SK-N-SH (cell line): Measurements from ENCODE around the gene MAP2. TPM values are rescaled to one million over a fixed set of nuclear protein-coding genes. Genes with fewer than 3 reads are reported as not detected.

Experiments used
- CTCF ChIA-PET: fragments of 300-600, 350-600 bp; formaldehyde crosslinking; extraction: SDS; loops from one replicate; lab custom pipeline; 2021; lab: Yijun Ruan, JAX
- POLR2A ChIA-PET: fragments of 350-600 bp; sonication (Branson Sonifier 250); formaldehyde crosslinking; extraction: SDS; loops from one replicate; lab custom pipeline; 2020; ENCODE audit warnings: antibody characterized with exemption, inconsistent platforms; lab: Yijun Ruan, JAX
- DNase-seq: peaks from one replicate; pipeline ENCODE4 v3.0.0; 2012
- H2AFZ ChIP-seq: fragments of 200-600 bp; sonication (generic); 2 replicates; pipeline ENCODE4 v1.8.1; 2016; ENCODE audit warnings: antibody characterized with exemption, mild to moderate bottlenecking, low read depth
- H3F3A ChIP-seq: fragments of 200-600 bp; sonication (generic); replicated peaks from 2 replicates; pipeline ENCODE3; 2016; ENCODE audit warnings: antibody characterized with exemption, mild to moderate bottlenecking; ENCODE audit not compliant: insufficient read depth
- H3K27ac ChIP-seq, 2 experiments: fragments of 200-500 bp in 1 of 2; fragments of 200-600 bp in 1 of 2; sonication (Bioruptor generic) in 1 of 2; sonication (generic), shearing (Covaris generic) in 1 of 2; 2 replicates each; pipeline versions ENCODE4 v1.5.1 to v1.6.1; 2014 to 2016; ENCODE audit warnings: low read depth in 2 of 2, inconsistent platforms in 1 of 2, low read length in 1 of 2, mild to moderate bottlenecking in 1 of 2, mixed read lengths in 1 of 2
- H3K27me3 ChIP-seq: fragments of 200-600 bp; sonication (generic), shearing (Covaris generic); 2 replicates; pipeline ENCODE4 v1.6.1; 2016; ENCODE audit warnings: mixed run types; ENCODE audit not compliant: insufficient read depth
- H3K36me3 ChIP-seq, 2 experiments: fragments of 200-500 bp in 1 of 2; fragments of 200-600 bp in 1 of 2; sonication (Bioruptor generic) in 1 of 2; sonication (generic) in 1 of 2; replicated peaks in 1 of 2; 2 replicates each; pipeline versions ENCODE3 to v1.5.1; 2014 to 2016; ENCODE audit warnings: low read length in 1 of 2, mild to moderate bottlenecking in 1 of 2; ENCODE audit not compliant: insufficient read depth in 2 of 2, control insufficient read depth in 1 of 2
- H3K4me1 ChIP-seq, 2 experiments: fragments of 200-500 bp in 1 of 2; fragments of 200-600 bp in 1 of 2; sonication (Bioruptor generic) in 1 of 2; sonication (generic), shearing (Covaris generic) in 1 of 2; 2 replicates each; pipeline versions ENCODE4 v1.5.1 to v1.6.1; 2014 to 2016; ENCODE audit warnings: low read depth in 1 of 2, low read length in 1 of 2, mixed run types in 1 of 2; ENCODE audit not compliant: insufficient read depth in 2 of 2, control insufficient read depth in 1 of 2
- H3K4me2 ChIP-seq: fragments of 200-600 bp; sonication (generic), shearing (Covaris generic); 2 replicates; pipeline ENCODE4 v1.6.1; 2017; ENCODE audit warnings: mixed run types
- H3K4me3 ChIP-seq, 2 experiments: fragments of 200-500 bp in 1 of 2; fragments of 200-600 bp in 1 of 2; sonication (Bioruptor generic) in 1 of 2; sonication (generic), shearing (Covaris generic) in 1 of 2; 2 replicates each; pipeline versions ENCODE4 v1.5.1 to v1.8.1; 2014 to 2016; ENCODE audit warnings: low read depth in 2 of 2, inconsistent platforms in 1 of 2, low read length in 1 of 2, mild to moderate bottlenecking in 1 of 2, mixed read lengths in 1 of 2, moderate library complexity in 1 of 2
- H3K79me2 ChIP-seq: fragments of 200-600 bp; sonication (generic); 2 replicates; pipeline ENCODE4 v1.8.1; 2017; ENCODE audit warnings: mild to moderate bottlenecking; ENCODE audit not compliant: insufficient read depth
- H3K9ac ChIP-seq: fragments of 200-600 bp; sonication (generic); 2 replicates; pipeline ENCODE4 v1.6.1; 2017; ENCODE audit warnings: mixed run types
- H3K9me2 ChIP-seq: fragments of 200-600 bp; sonication (generic); 2 replicates; pipeline ENCODE4 v1.6.1; 2017; ENCODE audit warnings: mixed run types
- H3K9me3 ChIP-seq: fragments of 200-600 bp; sonication (generic); 2 replicates; pipeline ENCODE4 v1.6.1; 2017; ENCODE audit warnings: mixed run types, mild to moderate bottlenecking, moderate library complexity
- H4K20me1 ChIP-seq: fragments of 200-600 bp; sonication (generic); 2 replicates; pipeline ENCODE4 v1.6.1; 2017; ENCODE audit warnings: mild to moderate bottlenecking, mixed run types; ENCODE audit not compliant: insufficient read depth
- CHD2 ChIP-seq: fragments of 150-350 bp; IDR thresholded peaks from 2 replicates; pipeline ENCODE4 v1.6.1; 2018; ENCODE audit warnings: low read length; ENCODE audit not compliant: partially characterized antibody
- ELF1 ChIP-seq: IDR thresholded peaks from 2 replicates; pipeline ENCODE4 v1.4.0; 2012
- EP300 ChIP-seq, 2 experiments: IDR thresholded peaks; 2 replicates each; pipeline versions ENCODE4 v1.4.0 to v1.6.1; 2012; ENCODE audit warnings: borderline replicate concordance in 1 of 2, low read depth in 1 of 2, low read length in 1 of 2
- FOXJ3 ChIP-seq: sonication (generic); formaldehyde crosslinking; IDR thresholded peaks from 2 replicates; pipeline ENCODE4 v1.5.1; 2020; ENCODE audit warnings: mild to moderate bottlenecking, missing genetic modification reagents
- FOXM1 ChIP-seq: IDR thresholded peaks from 2 replicates; pipeline ENCODE4 v1.4.0; 2012; ENCODE audit warnings: low read depth, mild to moderate bottlenecking
- GABPA ChIP-seq: IDR thresholded peaks from 2 replicates; pipeline ENCODE4 v1.4.0; 2012; ENCODE audit warnings: low read depth, mild to moderate bottlenecking
- JUND ChIP-seq: IDR thresholded peaks from 2 replicates; pipeline ENCODE4 v1.4.0; 2012
- NRF1 ChIP-seq: IDR thresholded peaks from 2 replicates; pipeline ENCODE4 v1.6.1; 2012; ENCODE audit warnings: low read depth, mild to moderate bottlenecking, low read length
- POLR2AphosphoS5 ChIP-seq: IDR thresholded peaks from 2 replicates; pipeline ENCODE4 v1.6.1; 2012; ENCODE audit warnings: low read depth, low read length
- RCOR1 ChIP-seq: fragments of 150-350 bp; IDR thresholded peaks from 2 replicates; pipeline ENCODE4 v1.6.1; 2017; ENCODE audit warnings: antibody characterized with exemption, low read length
- RFX5 ChIP-seq: IDR thresholded peaks from 2 replicates; pipeline ENCODE4 v1.6.1; 2012; ENCODE audit warnings: mild to moderate bottlenecking, improper control_type of control experiment, low read length
- TCF12 ChIP-seq: IDR thresholded peaks from 2 replicates; pipeline ENCODE4 v1.4.0; 2012
- TEAD4 ChIP-seq: IDR thresholded peaks from 2 replicates; pipeline ENCODE4 v1.4.0; 2012; ENCODE audit warnings: mild to moderate bottlenecking, borderline replicate concordance; ENCODE audit not compliant: insufficient read depth
- polyA plus RNA-seq, 3 experiments: library from polyadenylated mRNA; depleted of rRNA; stranded (reverse); fragments of >200 nt; gene quantifications; 2 replicates each; pipeline ENCODE4 v1.2.3, GENCODE V29; 2012
- TF ChIP-seq, protein P1 (sequence below): fragments of 200-600 bp; sonication (generic); IDR thresholded peaks from 2 replicates; pipeline ENCODE4 v1.6.1; 2017; ENCODE audit warnings: antibody characterized with exemption, mild to moderate bottlenecking, moderate library complexity
- TF ChIP-seq, protein P2 (sequence below): IDR thresholded peaks from 2 replicates; pipeline ENCODE4; 2012
- TF ChIP-seq, protein P3 (sequence below): IDR thresholded peaks from 2 replicates; pipeline ENCODE4 v1.6.1; 2012; ENCODE audit warnings: mild to moderate bottlenecking, low read depth, low read length, moderate library complexity
- TF ChIP-seq, protein P4 (sequence below): fragments of 150-350 bp; IDR thresholded peaks from 2 replicates; pipeline ENCODE4 v1.6.1; 2017; ENCODE audit warnings: antibody characterized with exemption, low read length, low read depth, borderline replicate concordance

Gene MAP2
- polyA plus RNA-seq, 1 of the 3 experiments (the other 2 are of a cell fraction), result 7.8 TPM

DNA sequence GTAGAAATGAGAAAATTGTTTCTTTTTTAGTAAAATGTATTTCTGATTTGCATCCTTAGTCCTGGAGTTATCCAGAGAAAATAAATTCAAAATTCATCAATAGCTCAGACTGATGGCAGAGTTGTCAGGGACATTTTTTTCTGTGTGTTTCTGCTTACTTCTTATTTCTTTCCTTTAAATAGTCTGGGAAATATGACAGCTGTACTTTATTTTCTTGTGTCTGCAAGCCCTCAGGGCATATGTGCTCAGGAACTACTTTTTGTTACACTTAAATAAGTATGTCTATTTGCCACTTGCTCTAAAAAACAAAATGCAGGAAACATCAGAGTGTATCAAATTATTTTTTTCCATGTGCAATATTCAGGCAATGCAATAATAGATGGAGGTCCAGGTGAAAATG lies 221.0 kb downstream of the MAP2 start:
- ChIA-PET CTCF (interaction anchor here (1.0 kb wide), 1 partner anchor 65 kb away, joined by 3 read pairs; no protein-coding TSS in a partner anchor), POLR2A (no interaction called here)
- TF ChIP-seq FOXM1, result no peak
- TF ChIP-seq GABPA, result no peak
- TF ChIP-seq FOXJ3 (CRISPR knock-in tag), result no peak
- TF ChIP-seq, protein P1, sequence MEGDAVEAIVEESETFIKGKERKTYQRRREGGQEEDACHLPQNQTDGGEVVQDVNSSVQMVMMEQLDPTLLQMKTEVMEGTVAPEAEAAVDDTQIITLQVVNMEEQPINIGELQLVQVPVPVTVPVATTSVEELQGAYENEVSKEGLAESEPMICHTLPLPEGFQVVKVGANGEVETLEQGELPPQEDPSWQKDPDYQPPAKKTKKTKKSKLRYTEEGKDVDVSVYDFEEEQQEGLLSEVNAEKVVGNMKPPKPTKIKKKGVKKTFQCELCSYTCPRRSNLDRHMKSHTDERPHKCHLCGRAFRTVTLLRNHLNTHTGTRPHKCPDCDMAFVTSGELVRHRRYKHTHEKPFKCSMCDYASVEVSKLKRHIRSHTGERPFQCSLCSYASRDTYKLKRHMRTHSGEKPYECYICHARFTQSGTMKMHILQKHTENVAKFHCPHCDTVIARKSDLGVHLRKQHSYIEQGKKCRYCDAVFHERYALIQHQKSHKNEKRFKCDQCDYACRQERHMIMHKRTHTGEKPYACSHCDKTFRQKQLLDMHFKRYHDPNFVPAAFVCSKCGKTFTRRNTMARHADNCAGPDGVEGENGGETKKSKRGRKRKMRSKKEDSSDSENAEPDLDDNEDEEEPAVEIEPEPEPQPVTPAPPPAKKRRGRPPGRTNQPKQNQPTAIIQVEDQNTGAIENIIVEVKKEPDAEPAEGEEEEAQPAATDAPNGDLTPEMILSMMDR, result no peak
- no peak for TF ChIP-seq EP300 (IDR thresholded peaks at IDR 0.05; ENCODE audit: borderline replicate concordance in 1 of 2, low read depth in 1 of 2, low read length in 1 of 2)
- TF ChIP-seq RFX5, result no peak
- TF ChIP-seq, protein P2, sequence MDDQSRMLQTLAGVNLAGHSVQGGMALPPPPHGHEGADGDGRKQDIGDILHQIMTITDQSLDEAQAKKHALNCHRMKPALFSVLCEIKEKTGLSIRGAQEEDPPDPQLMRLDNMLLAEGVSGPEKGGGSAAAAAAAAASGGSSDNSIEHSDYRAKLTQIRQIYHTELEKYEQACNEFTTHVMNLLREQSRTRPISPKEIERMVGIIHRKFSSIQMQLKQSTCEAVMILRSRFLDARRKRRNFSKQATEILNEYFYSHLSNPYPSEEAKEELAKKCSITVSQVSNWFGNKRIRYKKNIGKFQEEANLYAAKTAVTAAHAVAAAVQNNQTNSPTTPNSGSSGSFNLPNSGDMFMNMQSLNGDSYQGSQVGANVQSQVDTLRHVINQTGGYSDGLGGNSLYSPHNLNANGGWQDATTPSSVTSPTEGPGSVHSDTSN, result no peak
- no peak for TF ChIP-seq POLR2AphosphoS5
- TF ChIP-seq CHD2, result no peak
- no peak for TF ChIP-seq TEAD4
- TF ChIP-seq ELF1, result no peak
- no peak for TF ChIP-seq JUND
- TF ChIP-seq, protein P3, sequence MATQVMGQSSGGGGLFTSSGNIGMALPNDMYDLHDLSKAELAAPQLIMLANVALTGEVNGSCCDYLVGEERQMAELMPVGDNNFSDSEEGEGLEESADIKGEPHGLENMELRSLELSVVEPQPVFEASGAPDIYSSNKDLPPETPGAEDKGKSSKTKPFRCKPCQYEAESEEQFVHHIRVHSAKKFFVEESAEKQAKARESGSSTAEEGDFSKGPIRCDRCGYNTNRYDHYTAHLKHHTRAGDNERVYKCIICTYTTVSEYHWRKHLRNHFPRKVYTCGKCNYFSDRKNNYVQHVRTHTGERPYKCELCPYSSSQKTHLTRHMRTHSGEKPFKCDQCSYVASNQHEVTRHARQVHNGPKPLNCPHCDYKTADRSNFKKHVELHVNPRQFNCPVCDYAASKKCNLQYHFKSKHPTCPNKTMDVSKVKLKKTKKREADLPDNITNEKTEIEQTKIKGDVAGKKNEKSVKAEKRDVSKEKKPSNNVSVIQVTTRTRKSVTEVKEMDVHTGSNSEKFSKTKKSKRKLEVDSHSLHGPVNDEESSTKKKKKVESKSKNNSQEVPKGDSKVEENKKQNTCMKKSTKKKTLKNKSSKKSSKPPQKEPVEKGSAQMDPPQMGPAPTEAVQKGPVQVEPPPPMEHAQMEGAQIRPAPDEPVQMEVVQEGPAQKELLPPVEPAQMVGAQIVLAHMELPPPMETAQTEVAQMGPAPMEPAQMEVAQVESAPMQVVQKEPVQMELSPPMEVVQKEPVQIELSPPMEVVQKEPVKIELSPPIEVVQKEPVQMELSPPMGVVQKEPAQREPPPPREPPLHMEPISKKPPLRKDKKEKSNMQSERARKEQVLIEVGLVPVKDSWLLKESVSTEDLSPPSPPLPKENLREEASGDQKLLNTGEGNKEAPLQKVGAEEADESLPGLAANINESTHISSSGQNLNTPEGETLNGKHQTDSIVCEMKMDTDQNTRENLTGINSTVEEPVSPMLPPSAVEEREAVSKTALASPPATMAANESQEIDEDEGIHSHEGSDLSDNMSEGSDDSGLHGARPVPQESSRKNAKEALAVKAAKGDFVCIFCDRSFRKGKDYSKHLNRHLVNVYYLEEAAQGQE, result no peak
- TF ChIP-seq, protein P4, sequence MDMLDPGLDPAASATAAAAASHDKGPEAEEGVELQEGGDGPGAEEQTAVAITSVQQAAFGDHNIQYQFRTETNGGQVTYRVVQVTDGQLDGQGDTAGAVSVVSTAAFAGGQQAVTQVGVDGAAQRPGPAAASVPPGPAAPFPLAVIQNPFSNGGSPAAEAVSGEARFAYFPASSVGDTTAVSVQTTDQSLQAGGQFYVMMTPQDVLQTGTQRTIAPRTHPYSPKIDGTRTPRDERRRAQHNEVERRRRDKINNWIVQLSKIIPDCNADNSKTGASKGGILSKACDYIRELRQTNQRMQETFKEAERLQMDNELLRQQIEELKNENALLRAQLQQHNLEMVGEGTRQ, result no peak
- no peak for TF ChIP-seq RCOR1
- TF ChIP-seq TCF12, result no peak
- TF ChIP-seq NRF1, result no peak
- Histone ChIP-seq H4K20me1 (no peaks in the 10 kb centered on the region), H3K4me3 (no peak overlapping the region), H3K4me1 (no peaks in the 10 kb centered on the region; a peak in 2 of 4 replicates), H3K27me3 (no peaks in the 10 kb centered on the region), H3K4me2 (no peak overlapping the region), H3K9ac (no peak overlapping the region), H3K27ac (no peak overlapping the region), H3K9me2 (no peaks in the 10 kb centered on the region), H3K9me3 (no peaks in the 10 kb centered on the region), H3K79me2 (no peaks in the 10 kb centered on the region), H2AFZ (no peak overlapping the region), H3F3A (no peaks in the 10 kb centered on the region), H3K36me3 (no peaks in the 10 kb centered on the region)
- no peak for DNase-seq
